Activated CD8-positive, alpha-beta memory T cell treated with anti-CD3 and anti-CD28 coated beads, Interleukin-2, amount 50 U/mL, for 1 hour (primary cell): Measurements from ENCODE around the gene PCDH15.
"Not testable (repeated sequence)": the region's sequence is repeated elsewhere in the genome, so short reads cannot be mapped to it uniquely, and the experiment has no call there.

Experiments
- DNase-seq: peaks from one replicate; pipeline ENCODE4 v3.0.0-alpha.2; 2020; ENCODE audit errors: extremely low read depth

Gene PCDH15

GRCh38 chr10:53980210-53980609 is 820.8 kb downstream of the PCDH15 start:
- no peak for DNase-seq

GRCh38 chr10:53978301-53978700 is 822.7 kb downstream of the PCDH15 start:
- DNase-seq, result no peak

- no peak for DNase-seq
Observed at GRCh38 chr10:53977267-53977666, 823.8 kb downstream of the PCDH15 start.

- no peak for DNase-seq
Observed at GRCh38 chr10:53957401-53957800, 843.6 kb downstream of the PCDH15 start.

- DNase-seq, result no peak
Observed at GRCh38 chr10:53955091-53955490, 845.9 kb downstream of the PCDH15 start.

GRCh38 chr10:53952698-53953630 is 848.1 kb downstream of the PCDH15 start:
- no peak for DNase-seq

- no peak for DNase-seq
Observed at GRCh38 chr10:53939654-53940053, 861.4 kb downstream of the PCDH15 start.

GRCh38 chr10:53930648-53931047 is 870.4 kb downstream of the PCDH15 start:
- no peak for DNase-seq

- DNase-seq, result not testable (repeated sequence)
Observed at GRCh38 chr10:53924051-53924700, 876.9 kb downstream of the PCDH15 start.

- no peak for DNase-seq
Observed at GRCh38 chr10:53918755-53919154, 882.3 kb downstream of the PCDH15 start.

GRCh38 chr10:53909791-53910190 is 891.2 kb downstream of the PCDH15 start:
- DNase-seq, result no peak

GRCh38 chr10:53904506-53905241 is 896.4 kb downstream of the PCDH15 start:
- DNase-seq, result no peak

- DNase-seq, result no peak
Observed at GRCh38 chr10:53903756-53904155, 897.3 kb downstream of the PCDH15 start.

- no peak for DNase-seq
Observed at GRCh38 chr10:53899463-53900160, 901.4 kb downstream of the PCDH15 start.

- no peak for DNase-seq
Observed at GRCh38 chr10:53898532-53898931, 902.5 kb downstream of the PCDH15 start.

GRCh38 chr10:53894145-53894544 is 906.9 kb downstream of the PCDH15 start:
- no peak for DNase-seq

GRCh38 chr10:53893061-53893460 is 908.0 kb downstream of the PCDH15 start:
- no peak for DNase-seq

GRCh38 chr10:53886325-53887300 is 914.4 kb downstream of the PCDH15 start:
- DNase-seq, result no peak

- no peak for DNase-seq
Observed at GRCh38 chr10:53864846-53865245, 936.2 kb downstream of the PCDH15 start.

- no peak for DNase-seq
Observed at GRCh38 chr10:53852450-53853175, 948.4 kb downstream of the PCDH15 start.
